Body of pancreas (tissue), 4 donors: Measurements from ENCODE around the gene LPXN. TPM values are rescaled to one million over a fixed set of nuclear protein-coding genes. Genes with fewer than 3 reads are reported as not detected.

Experiments
- ATAC-seq: fragments of 150-250 bp; one replicate; pipeline ENCODE4 v1.9.1; 2016
- DNase-seq, 4 donors: peaks; one replicate each; pipeline ENCODE4 v3.0.0-alpha.2; 2019
- H3K27ac ChIP-seq, 4 donors: fragments of 200-600 bp; sonication (generic); 1 replicate in 3 of 4; 2 replicates in 1 of 4; pipeline versions ENCODE4 v1.5.1 to v1.6.1; 2016 to 2019; ENCODE audit warnings: mild to moderate bottlenecking in 1 of 4, mixed read lengths in 1 of 4, moderate library complexity in 1 of 4
- H3K27me3 ChIP-seq, 2 donors: fragments of 200-600 bp; sonication (generic); one replicate each; pipeline ENCODE4 v1.6.0; 2016; ENCODE audit warnings: mild to moderate bottlenecking in 1 of 2
- H3K36me3 ChIP-seq, 2 donors: fragments of 200-600 bp; sonication (generic); replicated peaks in 1 of 2; 2 replicates each; pipeline ENCODE4 v1.5.1; 2016; ENCODE audit warnings: low read depth in 2 of 2; ENCODE audit not compliant: insufficient read depth in 1 of 2
- H3K4me1 ChIP-seq: fragments of 200-600 bp; sonication (generic); one replicate; pipeline ENCODE4 v1.6.0; 2016
- H3K4me3 ChIP-seq, 2 donors: fragments of 200-600 bp; sonication (generic); 1 replicate in 1 of 2; 2 replicates in 1 of 2; pipeline ENCODE4 v1.5.1; 2016 to 2019
- H3K9me3 ChIP-seq, 3 donors: fragments of 200-600 bp; sonication (generic); 1 replicate in 2 of 3; 2 replicates in 1 of 3; pipeline ENCODE4 v1.5.1; 2016
- CTCF ChIP-seq, 7 experiments: fragments of 450-650 bp in 4 of 7; fragments of 200-600 bp in 3 of 7; sonication (generic) in 3 of 7; IDR thresholded peaks; one replicate each; pipeline ENCODE4 v1.5.1; 2016 to 2019; ENCODE audit warnings: antibody characterized with exemption in 7 of 7
- POLR2A ChIP-seq, 3 donors: fragments of 450-650 bp; IDR thresholded peaks; one replicate each; pipeline ENCODE4 v1.6.1; 2016; ENCODE audit warnings: antibody characterized with exemption in 3 of 3, mild to moderate bottlenecking in 2 of 3
- WGBS, 2 donors: methylation state at CpG; one replicate each; pipeline ENCODE4 v1.1.5; 2017; 5-methylcytosine and 5-hydroxymethylcytosine counted together
- intact Hi-C: fragments of 100-400 bp; cut with DNase I; formaldehyde crosslinking; loops from one replicate; pipeline ENCODE4 v1.15.1; 2023
- total RNA-seq, 2 donors: library from RNA; depleted of rRNA; stranded (reverse); fragments of >200 nt; gene quantifications; one replicate each; pipeline ENCODE4 v1.1.0, GENCODE V29; 2016

LPXN gene
- total RNA-seq, 2 donors from 2014 or later: 5.7 to 6.3 TPM

- no peak for DNase-seq
- no peak for TF ChIP-seq POLR2A (IDR thresholded peaks at IDR 0.05)
- TF ChIP-seq CTCF (IDR thresholded peaks at IDR 0.05): no peak
- Histone ChIP-seq H3K27me3 (no peaks in the 10 kb centered on the region), H3K4me3 (no peak overlapping the region), H3K4me1 (peaks cover 4% of the 10 kb centered on the region), H3K9me3 (no peaks in the 10 kb centered on the region), H3K27ac (no peak overlapping the region), H3K36me3 (no peaks in the 10 kb centered on the region)
- no peak for ATAC-seq
- intact Hi-C loops: no loop called here
Measured at GRCh38 chr11:58508814-58509213, 66.8 kb downstream of the LPXN start.

- no peaks in the 10 kb centered on the region for H3K9me3 ChIP-seq
- WGBS, 2 donors: 87 to 95% methylated on average over 1 of the region's 1 CpG
- no peaks in the 10 kb centered on the region for H3K4me1 ChIP-seq
- H3K4me3 ChIP-seq: no peak within 1 kb of the TSS
- no peaks in the 10 kb centered on the region for H3K36me3 ChIP-seq
- no peak within 1 kb of the TSS for H3K27ac ChIP-seq
- intact Hi-C loops: no loop called here
- TF ChIP-seq CTCF (IDR thresholded peaks at IDR 0.05) (no peak), POLR2A (IDR thresholded peaks at IDR 0.05) (no peak)
- no peak for DNase-seq
- no peaks in the 10 kb centered on the region for H3K27me3 ChIP-seq
- ATAC-seq: no peak
Measured at GRCh38 chr11:58508005-58508404, 67.7 kb downstream of the LPXN start, which contains the start of gene OR5B21. OR5B21 (minus strand) TSS chr11:58508105; CDS start chr11:58508105, 0 bp downstream.

GRCh38 chr11:58507355-58507754, 68.3 kb downstream of the LPXN start:
- ATAC-seq (no peak), DNase-seq (no peak)
- intact Hi-C loops: no loop called here
- no peak for TF ChIP-seq POLR2A (IDR thresholded peaks at IDR 0.05)
- H3K4me3 ChIP-seq: no peak overlapping the region
- no peaks in the 10 kb centered on the region for H3K27me3 ChIP-seq
- no peaks in the 10 kb centered on the region for H3K4me1 ChIP-seq
- WGBS, 2 donors: 81% methylated on average over 4 of the region's 4 CpGs
- no peaks in the 10 kb centered on the region for H3K9me3 ChIP-seq
- H3K27ac ChIP-seq: no peak overlapping the region
- no peaks in the 10 kb centered on the region for H3K36me3 ChIP-seq

GRCh38 chr11:58506935-58507334, 68.7 kb downstream of the LPXN start:
- Histone ChIP-seq H3K4me1 (no peaks in the 10 kb centered on the region), H3K27me3 (no peaks in the 10 kb centered on the region), H3K9me3 (no peaks in the 10 kb centered on the region), H3K27ac (no peak overlapping the region), H3K4me3 (no peak overlapping the region), H3K36me3 (no peaks in the 10 kb centered on the region)
- WGBS, 2 donors: 60 to 62% methylated on average over 5 of the region's 5 CpGs
- intact Hi-C loops: no loop called here
- TF ChIP-seq POLR2A (IDR thresholded peaks at IDR 0.05): no peak
- TF ChIP-seq CTCF (IDR thresholded peaks at IDR 0.05): no peak
- no peak for DNase-seq
- ATAC-seq: no peak

GRCh38 chr11:58505849-58506248, 69.8 kb downstream of the LPXN start:
- DNase-seq (no peak), ATAC-seq (no peak)
- TF ChIP-seq POLR2A (IDR thresholded peaks at IDR 0.05): no peak
- TF ChIP-seq CTCF (IDR thresholded peaks at IDR 0.05): no peak
- H3K9me3 ChIP-seq: no peaks in the 10 kb centered on the region
- no peak overlapping the region for H3K4me3 ChIP-seq
- no peaks in the 10 kb centered on the region for H3K36me3 ChIP-seq
- no peaks in the 10 kb centered on the region for H3K27me3 ChIP-seq
- H3K4me1 ChIP-seq: no peaks in the 10 kb centered on the region
- intact Hi-C loops: no loop called here
- 82 to 87% methylated on average over 4 of the region's 4 CpGs for WGBS, 2 donors
- no peak overlapping the region for H3K27ac ChIP-seq
